ENCODE data around the gene SNAPIN.

The SNAPIN gene

GRCh38 chr1:153631047-153632022 is 27.2 kb upstream of the SNAPIN start:
- Histone ChIP-seq H3K9me3 (ENCODE audit: insufficient read depth, low read length) (no peaks in the 10 kb centered on the region), H3K4me1 (ENCODE audit: insufficient read depth, insufficient read length) (peaks cover 28% of the 10 kb centered on the region), H3K9ac (ENCODE audit: insufficient read length, low read depth) (no peak overlapping the region), H3K36me3 (ENCODE audit: insufficient read depth, insufficient read length, low read length) (peaks cover 25% of the 10 kb centered on the region), H3K27me3 (ENCODE audit: insufficient read depth, insufficient read length) (no peaks in the 10 kb centered on the region), H3K4me3 (ENCODE audit: insufficient read length, low read depth) (no peak overlapping the region)
- TF ChIP-seq ZNF274 (IDR thresholded peaks at IDR 0.05; ENCODE audit: low read depth, low read length) (no peak), YY1 (IDR thresholded peaks at IDR 0.05; ENCODE audit: insufficient read depth, insufficient read length) (no peak), SUZ12 (IDR thresholded peaks at IDR 0.05; ENCODE audit: extremely low read depth, insufficient read depth, insufficient read length) (no peak)
- no peak for DNase-seq (ENCODE audit: low read depth, low spot score)

DNA sequence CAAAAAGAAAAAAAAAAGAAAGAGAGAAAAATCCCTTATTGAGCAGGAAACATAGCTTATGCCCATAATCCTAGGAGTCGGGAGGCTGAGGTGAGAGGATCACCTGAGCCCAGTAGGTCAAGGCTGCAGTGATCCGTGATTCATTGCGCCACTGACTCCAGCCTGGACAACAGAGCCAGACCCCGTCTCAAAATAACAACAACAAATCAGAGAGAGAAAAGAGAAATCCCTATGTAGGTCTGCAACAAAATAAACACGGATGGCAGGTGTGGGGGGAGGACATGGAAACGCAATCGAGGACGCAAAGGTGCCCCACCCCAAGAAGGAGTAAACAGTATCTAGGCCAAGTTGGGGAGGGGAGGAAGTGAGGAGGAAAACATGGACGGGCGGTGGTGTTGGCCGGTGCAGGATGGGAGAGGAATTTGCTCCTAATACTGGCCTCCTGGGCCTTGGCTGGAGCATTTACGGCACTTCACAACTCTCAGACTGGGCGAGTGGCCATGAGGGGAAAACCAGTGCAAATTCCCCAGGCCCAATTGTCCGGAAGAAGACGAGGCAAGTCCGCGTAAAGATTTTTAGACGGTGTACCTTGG is 25.2 kb upstream of the SNAPIN start:
- H3K4me1 ChIP-seq (ENCODE audit: insufficient read depth, insufficient read length): peaks cover 21% of the 10 kb centered on the region
- H3K4me3 ChIP-seq (ENCODE audit: insufficient read length, low read depth): peak overlapping the region; percentile 100
- H3K27me3 ChIP-seq (ENCODE audit: insufficient read depth, insufficient read length): no peaks in the 10 kb centered on the region
- no peak for TF ChIP-seq ZNF274 (IDR thresholded peaks at IDR 0.05; ENCODE audit: low read depth, low read length)
- no peak for TF ChIP-seq YY1 (IDR thresholded peaks at IDR 0.05; ENCODE audit: insufficient read depth, insufficient read length)
- no peak for TF ChIP-seq SUZ12 (IDR thresholded peaks at IDR 0.05; ENCODE audit: extremely low read depth, insufficient read depth, insufficient read length)
- no peak overlapping the region for H3K9ac ChIP-seq (ENCODE audit: insufficient read length, low read depth)
- no peak for DNase-seq (ENCODE audit: low read depth, low spot score)
- H3K36me3 ChIP-seq (ENCODE audit: insufficient read depth, insufficient read length, low read length): peaks cover 42% of the 10 kb centered on the region
- H3K9me3 ChIP-seq (ENCODE audit: insufficient read depth, low read length): no peaks in the 10 kb centered on the region

GRCh38 chr1:153633754-153634665 is 24.5 kb upstream of the SNAPIN start, which contains the start of gene CHTOP:
TSS of gene CHTOP (plus strand) at chr1:153634066. CDS start at chr1:153636589, 2,523 bp downstream.
- peak; percentile 100 for DNase-seq (ENCODE audit: low read depth, low spot score)
- TF ChIP-seq ZNF274 (IDR thresholded peaks at IDR 0.05; ENCODE audit: low read depth, low read length) (no peak), SUZ12 (IDR thresholded peaks at IDR 0.05; ENCODE audit: extremely low read depth, insufficient read depth, insufficient read length) (no peak), YY1 (IDR thresholded peaks at IDR 0.05; ENCODE audit: insufficient read depth, insufficient read length) (peak; percentile 99)
- H3K36me3 ChIP-seq (ENCODE audit: insufficient read depth, insufficient read length, low read length): peaks cover 50% of the 10 kb centered on the region
- H3K9me3 ChIP-seq (ENCODE audit: insufficient read depth, low read length): no peaks in the 10 kb centered on the region
- H3K27me3 ChIP-seq (ENCODE audit: insufficient read depth, insufficient read length): no peaks in the 10 kb centered on the region
- peaks cover 14% of the 10 kb centered on the region for H3K4me1 ChIP-seq (ENCODE audit: insufficient read depth, insufficient read length)
- peak within 1 kb of the TSS; percentile 100 for H3K9ac ChIP-seq (ENCODE audit: insufficient read length, low read depth)
- peak within 1 kb of the TSS; percentile 100 for H3K4me3 ChIP-seq (ENCODE audit: insufficient read length, low read depth)

DNA sequence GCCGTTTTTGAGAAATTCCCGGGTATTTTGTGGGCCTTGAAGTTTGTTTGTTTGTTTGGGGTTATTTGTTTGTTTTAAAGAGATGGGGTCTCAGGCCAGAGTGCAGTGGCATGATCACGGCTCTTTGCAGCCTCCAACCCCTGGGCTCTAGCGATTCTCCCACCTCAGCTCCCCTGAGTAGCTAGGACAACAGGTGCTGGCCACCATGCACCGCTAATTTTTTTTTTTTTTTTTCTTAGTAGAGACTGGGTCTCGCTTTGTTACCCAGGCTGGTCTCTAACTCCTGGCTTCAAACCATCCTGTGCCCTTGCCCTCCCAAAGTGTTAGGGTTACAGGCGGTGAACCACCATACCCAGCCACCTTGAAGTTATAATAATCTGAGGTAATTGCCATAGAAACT is 22.6 kb upstream of the SNAPIN start:
- Histone ChIP-seq H3K27me3 (ENCODE audit: insufficient read depth, insufficient read length) (no peaks in the 10 kb centered on the region), H3K4me3 (ENCODE audit: insufficient read length, low read depth) (no peak overlapping the region), H3K4me1 (ENCODE audit: insufficient read depth, insufficient read length) (no peaks in the 10 kb centered on the region), H3K9ac (ENCODE audit: insufficient read length, low read depth) (peak overlapping the region; percentile 21), H3K36me3 (ENCODE audit: insufficient read depth, insufficient read length, low read length) (peaks cover 68% of the 10 kb centered on the region), H3K9me3 (ENCODE audit: insufficient read depth, low read length) (no peaks in the 10 kb centered on the region)
- TF ChIP-seq SUZ12 (IDR thresholded peaks at IDR 0.05; ENCODE audit: extremely low read depth, insufficient read depth, insufficient read length) (no peak), YY1 (IDR thresholded peaks at IDR 0.05; ENCODE audit: insufficient read depth, insufficient read length) (no peak), ZNF274 (IDR thresholded peaks at IDR 0.05; ENCODE audit: low read depth, low read length) (no peak)
- no peak for DNase-seq (ENCODE audit: low read depth, low spot score)

DNA sequence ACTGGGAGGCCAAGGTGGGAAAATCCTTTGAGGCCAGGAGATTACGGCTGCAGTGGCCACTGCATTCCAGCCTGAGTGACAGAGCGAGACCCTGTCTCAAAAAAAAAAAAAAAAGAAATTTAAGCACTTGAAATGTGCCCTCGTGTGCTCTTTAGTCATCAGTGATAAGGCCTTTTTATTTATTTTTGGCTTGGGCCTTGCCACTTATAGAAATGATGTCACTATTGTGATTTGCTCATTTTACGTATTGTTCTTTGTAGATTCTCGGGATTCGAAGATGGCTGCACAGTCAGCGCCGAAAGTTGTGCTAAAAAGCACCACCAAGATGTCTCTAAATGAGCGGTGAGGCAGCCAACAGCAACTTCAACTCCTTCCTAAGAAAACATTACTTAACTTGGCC is 22.2 kb upstream of the SNAPIN start:
- Histone ChIP-seq H3K36me3 (ENCODE audit: insufficient read depth, insufficient read length, low read length) (peaks cover 72% of the 10 kb centered on the region), H3K4me3 (ENCODE audit: insufficient read length, low read depth) (no peak overlapping the region), H3K9ac (ENCODE audit: insufficient read length, low read depth) (no peak overlapping the region), H3K9me3 (ENCODE audit: insufficient read depth, low read length) (no peaks in the 10 kb centered on the region), H3K27me3 (ENCODE audit: insufficient read depth, insufficient read length) (no peaks in the 10 kb centered on the region), H3K4me1 (ENCODE audit: insufficient read depth, insufficient read length) (no peaks in the 10 kb centered on the region)
- TF ChIP-seq YY1 (IDR thresholded peaks at IDR 0.05; ENCODE audit: insufficient read depth, insufficient read length): no peak
- TF ChIP-seq ZNF274 (IDR thresholded peaks at IDR 0.05; ENCODE audit: low read depth, low read length): no peak
- TF ChIP-seq SUZ12 (IDR thresholded peaks at IDR 0.05; ENCODE audit: extremely low read depth, insufficient read depth, insufficient read length): no peak
- DNase-seq (ENCODE audit: low read depth, low spot score): no peak

DNA sequence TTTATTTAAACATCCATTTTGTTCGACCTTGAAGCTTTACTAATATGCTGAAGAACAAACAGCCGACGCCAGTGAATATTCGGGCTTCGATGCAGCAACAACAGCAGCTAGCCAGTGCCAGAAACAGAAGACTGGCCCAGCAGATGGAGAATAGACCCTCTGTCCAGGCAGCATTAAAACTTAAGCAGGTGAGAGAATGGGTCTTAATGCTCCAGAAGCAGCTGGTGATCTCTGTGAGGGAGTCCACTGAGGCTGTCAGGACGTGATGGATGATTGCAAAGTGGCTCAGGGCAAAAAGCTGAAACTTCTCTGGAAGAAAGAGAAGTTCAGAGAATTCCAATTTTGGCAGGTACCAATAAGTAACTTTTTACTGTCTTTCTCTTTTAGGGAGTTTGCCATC is 20.2 kb upstream of the SNAPIN start:
- TF ChIP-seq YY1 (IDR thresholded peaks at IDR 0.05; ENCODE audit: insufficient read depth, insufficient read length) (no peak), SUZ12 (IDR thresholded peaks at IDR 0.05; ENCODE audit: extremely low read depth, insufficient read depth, insufficient read length) (no peak), ZNF274 (IDR thresholded peaks at IDR 0.05; ENCODE audit: low read depth, low read length) (no peak)
- H3K4me1 ChIP-seq (ENCODE audit: insufficient read depth, insufficient read length): no peaks in the 10 kb centered on the region
- no peak overlapping the region for H3K4me3 ChIP-seq (ENCODE audit: insufficient read length, low read depth)
- H3K36me3 ChIP-seq (ENCODE audit: insufficient read depth, insufficient read length, low read length): peaks cover 84% of the 10 kb centered on the region
- no peak for DNase-seq (ENCODE audit: low read depth, low spot score)
- no peaks in the 10 kb centered on the region for H3K27me3 ChIP-seq (ENCODE audit: insufficient read depth, insufficient read length)
- H3K9ac ChIP-seq (ENCODE audit: insufficient read length, low read depth): no peak overlapping the region
- no peaks in the 10 kb centered on the region for H3K9me3 ChIP-seq (ENCODE audit: insufficient read depth, low read length)
